K562 (cell line): ENCODE measurements around the gene PCP4L1. TPM values are rescaled to one million over a fixed set of nuclear protein-coding genes. Genes with fewer than 3 reads are reported as not detected.

Experiments
- ATAC-seq: fragments of 200-7000 bp; cut with Tn5 transposase; 3 replicates; pipeline ENCODE4 v1.9.1; 2020; ENCODE audit warnings: moderate library complexity
- BruUV-seq: library from RNA; stranded (reverse); fragments of 400-500 nt; replicated peaks from 2 replicates; lab custom pipeline; 2021; lab: Mats Ljungman, UMichigan
- CTCF ChIA-PET: fragments of 300-600 bp; formaldehyde crosslinking; extraction: SDS; loops from one replicate; lab custom pipeline; 2021; ENCODE audit warnings: low intra/inter-chr PET ratio; lab: Yijun Ruan, JAX
- POLR2A ChIA-PET: fragments of 300-600, 350-650 bp; sonication (Branson Sonifier 250); formaldehyde crosslinking; extraction: SDS; loops from one replicate; lab custom pipeline; 2021; ENCODE audit warnings: antibody characterized with exemption, inconsistent platforms; lab: Yijun Ruan, JAX
- DNase-seq, 4 experiments: peaks; one replicate each; pipeline versions ENCODE4 v3.0.0 to v3.0.0-alpha.2; 2011 to 2018; ENCODE audit warnings: low spot score in 3 of 4, mixed read lengths in 3 of 4; ENCODE audit errors: extremely low read depth in 1 of 4
- FAIRE-seq: peaks from 2 replicates; lab custom pipeline; 2011; peaks lifted over from hg19 to GRCh38; lab: Jason Lieb, UNC
- H2AFZ ChIP-seq: 2 replicates; pipeline ENCODE4 v1.6.0; 2011; ENCODE audit warnings: low read depth, low read length, control low read depth, inconsistent platforms
- H3K27ac ChIP-seq: fragments of 200-600 bp; 3 replicates; pipeline ENCODE4 v1.8.0; 2011; ENCODE audit warnings: low read depth, mild to moderate bottlenecking, control low read depth, inconsistent platforms, low read length, moderate library complexity, mixed read lengths; ENCODE audit errors: extremely low read depth
- H3K27me3 ChIP-seq, 2 experiments: fragments of 300-600 bp in 1 of 2; 2 replicates in 1 of 2; 3 replicates in 1 of 2; pipeline versions ENCODE4 v1.6.0 to v1.8.0; 2011; ENCODE audit warnings: inconsistent platforms in 2 of 2, low read length in 2 of 2, mild to moderate bottlenecking in 1 of 2, mixed read lengths in 1 of 2, moderate library complexity in 1 of 2; ENCODE audit not compliant: control insufficient read depth in 2 of 2, insufficient read depth in 2 of 2
- H3K36me3 ChIP-seq: fragments of 300-600 bp; 3 replicates; pipeline ENCODE4 v1.8.0; 2011; ENCODE audit warnings: mild to moderate bottlenecking, low read length, inconsistent platforms; ENCODE audit not compliant: control insufficient read depth, insufficient read depth
- H3K4me1 ChIP-seq, 2 experiments: fragments of 200-600 bp in 1 of 2; replicated peaks in 1 of 2; 2 replicates in 1 of 2; 3 replicates in 1 of 2; pipeline versions ENCODE4 v1.5.1 to v1.8.0; 2011; ENCODE audit warnings: inconsistent platforms in 2 of 2, low read length in 2 of 2, mild to moderate bottlenecking in 1 of 2, mixed read lengths in 1 of 2, moderate library complexity in 1 of 2; ENCODE audit not compliant: control insufficient read depth in 2 of 2, insufficient read depth in 2 of 2
- H3K4me2 ChIP-seq: 2 replicates; pipeline ENCODE4 v1.6.1; 2011; ENCODE audit warnings: low read length, control low read depth, inconsistent platforms, mixed read lengths; ENCODE audit not compliant: insufficient read depth
- H3K4me3 ChIP-seq: fragments of 200-600 bp; sonication (generic), shearing (Covaris generic); 2 replicates; pipeline ENCODE4 v1.5.1; 2016; ENCODE audit warnings: control low read depth, inconsistent platforms
- H3K79me2 ChIP-seq: fragments of 200-600 bp; 3 replicates; pipeline ENCODE4 v1.8.0; 2011; ENCODE audit warnings: low read length, inconsistent platforms; ENCODE audit not compliant: control insufficient read depth, insufficient read depth
- H3K9ac ChIP-seq, 2 experiments: 2 replicates each; pipeline versions ENCODE4 v1.6.0 to v1.6.1; 2011; ENCODE audit warnings: low read depth in 2 of 2, low read length in 2 of 2, control low read depth in 1 of 2, inconsistent platforms in 1 of 2, mild to moderate bottlenecking in 1 of 2, mixed read lengths in 1 of 2; ENCODE audit not compliant: insufficient read depth in 1 of 2
- H3K9me1 ChIP-seq: one replicate; pipeline ENCODE4 v1.6.0; 2011; ENCODE audit warnings: inconsistent platforms, mild to moderate bottlenecking, low read length, moderate library complexity; ENCODE audit not compliant: control insufficient read depth, insufficient read depth
- H3K9me3 ChIP-seq: replicated peaks from 2 replicates; pipeline ENCODE4 v1.5.1; 2011; ENCODE audit warnings: low read depth, low read length, inconsistent platforms; ENCODE audit not compliant: control insufficient read depth, insufficient read depth
- H4K20me1 ChIP-seq: replicated peaks from 2 replicates; pipeline ENCODE4 v1.6.1; 2011; ENCODE audit warnings: low read length, inconsistent platforms, mixed read lengths; ENCODE audit not compliant: control insufficient read depth, insufficient read depth
- E2F1 ChIP-seq: sonication (generic); formaldehyde crosslinking; IDR thresholded peaks from 2 replicates; pipeline ENCODE4 v1.8.1; 2023; ENCODE audit warnings: mild to moderate bottlenecking, missing genetic modification reagents, moderate library complexity
- ETV5 ChIP-seq: sonication (generic); formaldehyde crosslinking; IDR thresholded peaks from 2 replicates; pipeline ENCODE4 v1.4.0; 2020; ENCODE audit warnings: low read depth, mild to moderate bottlenecking, missing genetic modification reagents
- GTF2E2 ChIP-seq: fragments of 200-800 bp; sonication (Bioruptor generic); IDR thresholded peaks from 2 replicates; pipeline ENCODE4 v1.6.1; 2016; ENCODE audit warnings: missing genetic modification characterization, missing compliant biosample characterization
- SIRT6 ChIP-seq: IDR thresholded peaks from one replicate; pipeline ENCODE4 v1.6.1; 2012; ENCODE audit warnings: low read depth, mild to moderate bottlenecking, control low read depth, inconsistent platforms, low read length, moderate library complexity
- ZFP30 ChIP-seq: fragments of 250-450 bp; sonication (Bioruptor Pico); IDR thresholded peaks from 2 replicates; pipeline ENCODE4 v1.8.0; 2022; ENCODE audit warnings: moderate library complexity, mild to moderate bottlenecking, inconsistent platforms, borderline replicate concordance
- ZNF384 ChIP-seq: IDR thresholded peaks from 2 replicates; pipeline ENCODE4 v1.6.1; 2012; ENCODE audit warnings: low read depth, low read length, improper control_type of control experiment
- WGBS: fragments of 100-300 bp; shearing (Covaris generic); methylation state at CpG from one replicate; pipeline ENCODE4 v1.1.6; 2016; ENCODE audit warnings: low coverage, mixed read lengths; ENCODE audit not compliant: insufficient coverage; ENCODE audit errors: missing lambda C conversion rate; 5-methylcytosine and 5-hydroxymethylcytosine counted together
- in situ Hi-C: fragments of 300-500 bp; cut with MboI; formaldehyde crosslinking; loops from 4 replicates; pipeline ENCODE4 v1.15.0; 2018; ENCODE audit warnings: inconsistent platforms, mixed read lengths
- intact Hi-C: fragments of 100-400 bp; cut with micrococcal nuclease; formaldehyde crosslinking; loops from 2 replicates; pipeline ENCODE4 v1.14.2; 2022
- polyA plus RNA-seq, 8 experiments: library from polyadenylated mRNA; depleted of rRNA in 4 of 8; stranded (reverse) in 5 of 8; unstranded in 3 of 8; fragments of >200 nt; fragmentation: Nextera tagmentation in 2 of 8; fragmentation: Illumina TruSeq in 1 of 8; extraction: Ambion mirVana in 2 of 8; extraction: Trizol in 1 of 8; gene quantifications; 2 replicates each; pipeline versions ENCODE4 v1.2.1 to v1.2.3, GENCODE V29; 2011 to 2014; ENCODE audit warnings: inconsistent platforms in 1 of 8, missing spikeins in 1 of 8
- total RNA-seq, 7 experiments: library from RNA; depleted of rRNA in 6 of 7; stranded (reverse); fragments of >200 nt in 6 of 7; fragmentation: Illumina TruSeq in 2 of 7; extraction: Trizol in 2 of 7; gene quantifications; 2 replicates each; pipeline versions ENCODE4 v1.2.1 to v1.2.3, GENCODE V29; 2011 to 2021; ENCODE audit warnings: low replicate concordance in 1 of 7

PCP4L1 gene
- total and polyA plus RNA-seq, 9 of the 15 experiments (the other 6 are each of a cell fraction or from before 2014, with no cell fraction given): not detected

DNA sequence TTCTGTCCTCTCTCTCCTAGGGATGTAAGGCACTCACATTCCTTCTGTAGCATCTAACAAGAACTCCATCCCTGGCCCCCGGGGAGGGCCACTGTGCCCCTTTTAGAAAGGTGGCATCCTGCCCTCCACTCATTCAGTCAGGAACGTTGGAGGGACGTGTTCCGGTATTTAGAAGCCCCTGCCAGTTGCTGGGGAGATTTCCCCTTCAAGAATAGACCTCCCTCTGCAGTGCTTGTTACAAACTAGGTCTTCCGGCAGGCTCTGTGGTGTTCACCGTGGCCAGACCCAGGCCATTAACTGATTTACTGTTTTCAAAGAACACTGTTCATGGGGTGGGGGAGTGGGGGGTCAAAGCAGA is 779 bp downstream of the PCP4L1 start:
- Histone ChIP-seq H3K36me3 (no peaks in the 10 kb centered on the region), H3K27me3 (peaks cover 30 to 35% of the 10 kb centered on the region in 2 experiments; a peak in 4 of 5 replicates), H3K4me1 (peaks cover 0 to 7% of the 10 kb centered on the region in 2 experiments; a peak in 3 of 5 replicates), H3K9me3 (peaks cover 2% of the 10 kb centered on the region; the same call in 1 of the 2 replicates), H3K9me1 (no peaks in the 10 kb centered on the region), H3K4me2 (no peak overlapping the region), H3K79me2 (no peaks in the 10 kb centered on the region), H3K4me3 (no peak overlapping the region), H2AFZ (no peak overlapping the region), H3K27ac (no peak overlapping the region), H4K20me1 (no peaks in the 10 kb centered on the region), H3K9ac (no peak overlapping the region)
- TF ChIP-seq SIRT6 (no peak), E2F1 (CRISPR knock-in tag) (no peak), ETV5 (CRISPR knock-in tag) (no peak), GTF2E2 (tag) (no peak), ZFP30 (CRISPR knock-in tag) (no peak), ZNF384 (no peak)
- intact Hi-C loops (no loop called here), in situ Hi-C loops (no loop called here)
- 12% methylated on average over 6 of the region's 6 CpGs for WGBS
- DNase-seq (no peak), ATAC-seq (no peak), FAIRE-seq (no peak)
- POLR2A ChIA-PET: interaction anchor here (0.8 to 1.5 kb wide), 4 partner anchors 9 to 15 kb away, joined by 3 to 5 read pairs (median 4); no protein-coding TSS in a partner anchor
- CTCF ChIA-PET: no interaction called here
- no TSS peak for BruUV-seq
